HG02884 (cell line): ENCODE results near the gene ANTXR1.

Experiments
- ATAC-seq: cut with Tn5 transposase; IDR thresholded peaks from one replicate; pipeline ENCODE4 v1.9.1; 2021; ENCODE audit warnings: mild to moderate bottlenecking, moderate library complexity; ENCODE audit not compliant: unreplicated experiment

The ANTXR1 gene

DNA sequence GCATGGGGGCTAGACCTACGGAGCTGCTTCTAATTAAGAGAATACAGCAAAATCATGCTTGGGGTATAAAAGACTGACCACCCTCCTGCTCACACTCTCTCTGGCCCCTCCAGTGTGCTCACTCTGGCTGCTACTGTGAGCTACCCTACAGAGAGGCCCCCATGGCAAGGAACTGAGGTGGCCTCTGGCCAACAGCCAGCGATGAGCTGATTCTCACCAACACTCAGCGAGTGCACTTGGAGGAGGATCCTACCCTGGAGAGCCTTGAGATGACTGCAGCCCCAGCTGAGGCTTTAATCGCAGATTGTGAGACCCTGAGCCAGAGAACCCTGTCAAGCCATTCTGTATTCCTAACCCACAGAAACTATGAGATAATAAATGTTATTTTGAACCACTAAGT, 285.9 kb downstream of the ANTXR1 start:
- no peak for ATAC-seq
